ENCODE data around the gene KIF26A.
"Not testable (repeated sequence)": the region's sequence is repeated elsewhere in the genome, so short reads cannot be mapped to it uniquely, and the experiment has no call there.

Gene KIF26A

GRCh38 chr14:104201496-104201895, 63.1 kb downstream of the KIF26A start:
- in situ Hi-C loops (cut with HindIII; ENCODE audit: low sequenced_read_pairs) = no loop called here

DNA sequence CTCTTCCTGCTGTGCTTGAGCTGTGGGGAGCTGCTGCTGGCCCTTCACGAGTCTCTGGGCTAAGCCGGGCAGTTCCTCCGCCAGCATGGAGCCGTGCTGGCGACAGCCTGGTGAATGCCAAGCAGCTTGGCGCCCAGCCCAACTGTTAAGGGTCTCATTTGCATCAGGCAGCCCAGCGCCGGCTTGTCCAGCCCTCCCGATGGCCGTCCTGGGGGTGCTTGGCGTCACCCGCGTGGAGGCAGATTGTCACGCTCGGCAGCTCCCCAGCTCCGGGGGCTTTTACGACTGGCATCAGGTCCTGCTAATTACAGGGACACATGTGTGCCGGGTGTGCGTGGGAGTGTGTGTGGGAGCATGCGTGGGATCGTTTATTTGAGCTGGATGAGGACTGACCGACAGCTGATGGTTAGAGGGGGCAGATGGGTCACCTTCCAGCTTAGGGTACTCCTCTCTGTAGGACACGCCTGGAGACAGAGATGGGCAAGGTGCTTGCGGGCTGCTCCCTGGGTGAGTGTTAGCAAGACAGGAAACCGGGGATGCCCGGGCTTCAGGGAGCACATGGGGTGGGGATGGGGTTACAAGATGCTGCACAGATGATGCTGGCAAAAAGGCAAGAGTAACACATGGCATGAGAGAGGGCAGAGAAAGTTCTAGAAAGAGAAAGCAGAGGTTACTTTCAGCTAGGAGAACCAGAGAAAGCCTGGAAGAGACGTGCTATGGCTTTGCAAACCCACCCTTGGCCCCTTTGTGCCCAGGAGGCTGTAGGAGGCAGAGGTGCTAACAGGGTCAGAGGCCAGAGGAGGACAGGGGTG, 64.1 kb downstream of the KIF26A start:
- in situ Hi-C loops (cut with HindIII; ENCODE audit: low sequenced_read_pairs) = no loop called here

- in situ Hi-C loops (cut with HindIII; ENCODE audit: low sequenced_read_pairs) = no loop called here
Measured at GRCh38 chr14:104203071-104203425, 64.7 kb downstream of the KIF26A start.

DNA sequence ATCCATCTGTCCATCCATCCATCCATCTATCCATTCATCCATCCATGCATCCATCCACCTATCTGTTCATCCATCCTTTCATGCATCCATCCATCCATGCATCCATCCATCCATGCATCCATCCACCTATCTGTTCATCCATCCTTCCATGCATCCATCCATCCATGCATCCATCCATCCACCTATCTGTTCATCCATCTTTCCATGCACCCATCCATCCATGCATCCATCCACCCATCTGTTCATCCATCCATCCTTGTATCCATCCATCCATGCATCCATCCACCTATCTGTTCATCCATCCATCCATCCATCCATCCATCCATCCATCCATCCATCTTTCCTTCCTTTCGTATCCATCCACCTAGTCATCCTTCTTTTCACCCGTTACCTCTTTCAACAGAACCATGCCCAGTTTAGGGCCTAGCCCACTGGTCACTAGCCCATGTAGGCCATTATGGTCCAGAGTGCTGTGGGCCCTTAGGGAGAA, 66.3 kb downstream of the KIF26A start:
- in situ Hi-C loops (cut with HindIII; ENCODE audit: low sequenced_read_pairs) = no loop called here

GRCh38 chr14:104205781-104206180, 67.4 kb downstream of the KIF26A start:
- in situ Hi-C loops (cut with HindIII; ENCODE audit: low sequenced_read_pairs) = no loop called here

DNA sequence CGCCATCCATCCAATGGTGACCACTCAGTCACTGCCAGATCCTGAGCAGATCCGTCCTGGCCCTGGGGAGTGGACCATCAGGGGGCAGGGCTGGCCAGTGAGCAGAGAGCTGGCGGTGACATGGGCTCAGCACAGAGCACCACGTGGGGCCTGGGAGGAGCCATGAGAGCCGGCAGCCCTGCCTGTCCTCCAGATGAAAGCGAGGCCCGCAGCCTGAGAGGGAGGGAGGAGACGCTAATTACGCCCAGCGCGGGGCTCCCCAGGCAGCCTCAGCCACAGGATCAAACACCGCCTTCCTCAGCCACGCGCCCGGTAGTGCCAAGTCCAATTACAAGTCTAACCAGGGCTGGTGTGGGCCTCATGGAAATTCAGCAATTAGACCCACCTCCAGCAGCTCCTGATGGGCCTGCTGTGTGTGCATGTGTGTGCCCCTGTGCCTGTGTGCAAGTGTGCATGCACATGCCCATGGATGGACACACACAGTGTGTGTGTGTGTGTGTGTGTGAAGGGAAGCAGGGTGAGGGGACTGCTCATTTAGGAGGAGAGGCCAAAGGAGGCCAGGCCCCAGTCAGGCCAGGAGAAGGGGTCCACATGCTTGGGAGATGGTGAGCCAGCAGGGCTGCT, 68.0 kb downstream of the KIF26A start:
- in situ Hi-C loops (cut with HindIII; ENCODE audit: low sequenced_read_pairs) = no loop called here

GRCh38 chr14:104207142-104208014, 69.0 kb downstream of the KIF26A start:
- in situ Hi-C loops (cut with HindIII; ENCODE audit: low sequenced_read_pairs) = no loop called here

DNA sequence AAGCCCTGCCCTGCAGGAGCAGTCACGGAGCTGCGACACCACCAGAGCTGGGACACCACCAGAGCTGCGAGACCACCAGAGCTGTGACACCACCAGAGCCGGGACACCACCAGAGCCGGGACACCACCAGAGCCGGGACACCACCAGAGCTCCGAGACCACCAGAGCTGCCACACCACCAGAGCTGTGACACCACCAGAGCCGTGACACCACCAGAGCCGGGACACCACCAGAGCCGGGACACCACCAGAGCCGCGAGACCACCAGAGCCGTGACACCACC, 69.6 kb downstream of the KIF26A start:
- in situ Hi-C loops (cut with HindIII; ENCODE audit: low sequenced_read_pairs) = not testable (repeated sequence)

DNA sequence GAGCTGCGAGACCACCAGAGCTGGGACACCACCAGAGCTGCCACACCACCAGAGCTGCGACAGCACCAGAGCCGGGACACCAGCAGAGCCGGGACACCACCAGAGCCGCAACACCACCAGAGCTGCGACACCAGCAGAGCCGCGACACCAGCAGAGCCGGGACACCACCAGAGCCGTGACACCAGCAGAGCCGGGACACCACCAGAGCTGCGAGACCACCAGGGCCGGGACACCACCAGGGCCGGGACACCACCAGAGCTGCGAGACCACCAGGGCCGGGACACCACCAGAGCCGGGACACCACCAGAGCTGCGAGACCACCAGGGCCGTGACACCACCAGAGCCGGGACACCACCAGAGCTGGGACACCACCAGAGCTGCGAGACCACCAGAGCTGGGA, 69.9 kb downstream of the KIF26A start:
- in situ Hi-C loops (cut with HindIII; ENCODE audit: low sequenced_read_pairs) = not testable (repeated sequence)

- in situ Hi-C loops (cut with HindIII; ENCODE audit: low sequenced_read_pairs) = not testable (repeated sequence)
Measured at GRCh38 chr14:104209071-104209470, 70.7 kb downstream of the KIF26A start.

DNA sequence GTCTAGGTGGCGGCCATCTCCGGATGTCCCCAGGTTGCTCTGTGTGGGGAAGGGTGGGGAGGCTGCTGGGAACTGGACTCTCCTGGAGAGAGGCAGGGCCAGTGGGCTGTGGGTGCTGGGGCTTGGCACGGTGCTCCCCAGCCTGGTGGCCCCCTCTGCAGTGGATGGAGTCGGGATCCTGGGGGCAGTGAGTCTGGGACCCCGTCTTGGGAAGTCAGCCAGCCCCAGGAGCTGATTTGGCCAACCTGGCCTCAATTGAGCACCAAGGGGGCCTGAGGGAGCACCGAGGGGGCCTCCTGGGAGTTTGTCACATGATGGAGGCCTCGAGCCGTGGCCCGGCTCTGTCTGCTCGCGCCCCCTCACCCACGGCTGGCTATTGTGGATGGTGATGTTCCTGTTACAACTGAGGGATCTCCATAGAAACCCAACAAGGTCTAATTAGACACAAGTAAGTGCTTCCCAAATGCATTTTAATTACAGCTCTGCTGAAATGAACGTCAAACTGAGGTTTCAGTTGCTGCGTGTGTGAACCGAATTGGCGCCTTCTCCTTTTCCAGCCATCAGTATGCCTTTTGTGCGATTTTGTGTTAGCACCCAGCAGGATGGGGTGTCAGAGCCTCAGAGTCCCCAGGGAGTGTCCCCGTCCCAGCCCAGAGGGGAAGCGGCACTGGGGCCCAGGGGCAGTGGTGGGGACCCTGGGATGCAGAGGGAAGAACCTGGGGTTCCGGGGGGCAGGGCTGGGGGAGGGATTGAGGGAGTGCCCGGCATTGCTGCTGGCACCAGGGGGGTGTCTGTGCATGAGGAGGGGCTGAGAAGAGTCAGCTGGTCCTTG, 71.8 kb downstream of the KIF26A start:
- in situ Hi-C loops (cut with HindIII; ENCODE audit: low sequenced_read_pairs) = no loop called here

DNA sequence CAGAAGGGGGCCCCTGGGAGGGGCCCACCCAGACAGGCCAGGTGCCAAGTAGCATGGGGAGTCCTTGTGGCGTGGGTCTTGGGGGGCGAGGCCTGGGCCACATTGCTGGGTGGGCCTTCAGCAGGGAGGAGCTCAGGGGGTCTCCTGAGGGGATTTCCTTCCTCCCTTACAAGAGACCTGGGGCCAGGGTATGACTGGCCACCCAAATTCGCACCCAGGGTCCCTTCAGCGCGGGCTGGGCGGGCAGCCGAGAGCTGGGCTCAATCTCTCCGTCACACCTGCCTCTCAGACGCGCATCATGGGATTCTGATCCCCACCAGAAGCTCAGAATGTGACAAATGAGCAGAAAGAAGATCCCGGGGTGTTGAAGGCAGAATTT, 72.4 kb downstream of the KIF26A start:
- in situ Hi-C loops (cut with HindIII; ENCODE audit: low sequenced_read_pairs) = no loop called here

GRCh38 chr14:104211215-104211614, 72.8 kb downstream of the KIF26A start:
- in situ Hi-C loops (cut with HindIII; ENCODE audit: low sequenced_read_pairs) = no loop called here

GRCh38 chr14:104211741-104212140, 73.4 kb downstream of the KIF26A start:
- in situ Hi-C loops (cut with HindIII; ENCODE audit: low sequenced_read_pairs) = no loop called here

DNA sequence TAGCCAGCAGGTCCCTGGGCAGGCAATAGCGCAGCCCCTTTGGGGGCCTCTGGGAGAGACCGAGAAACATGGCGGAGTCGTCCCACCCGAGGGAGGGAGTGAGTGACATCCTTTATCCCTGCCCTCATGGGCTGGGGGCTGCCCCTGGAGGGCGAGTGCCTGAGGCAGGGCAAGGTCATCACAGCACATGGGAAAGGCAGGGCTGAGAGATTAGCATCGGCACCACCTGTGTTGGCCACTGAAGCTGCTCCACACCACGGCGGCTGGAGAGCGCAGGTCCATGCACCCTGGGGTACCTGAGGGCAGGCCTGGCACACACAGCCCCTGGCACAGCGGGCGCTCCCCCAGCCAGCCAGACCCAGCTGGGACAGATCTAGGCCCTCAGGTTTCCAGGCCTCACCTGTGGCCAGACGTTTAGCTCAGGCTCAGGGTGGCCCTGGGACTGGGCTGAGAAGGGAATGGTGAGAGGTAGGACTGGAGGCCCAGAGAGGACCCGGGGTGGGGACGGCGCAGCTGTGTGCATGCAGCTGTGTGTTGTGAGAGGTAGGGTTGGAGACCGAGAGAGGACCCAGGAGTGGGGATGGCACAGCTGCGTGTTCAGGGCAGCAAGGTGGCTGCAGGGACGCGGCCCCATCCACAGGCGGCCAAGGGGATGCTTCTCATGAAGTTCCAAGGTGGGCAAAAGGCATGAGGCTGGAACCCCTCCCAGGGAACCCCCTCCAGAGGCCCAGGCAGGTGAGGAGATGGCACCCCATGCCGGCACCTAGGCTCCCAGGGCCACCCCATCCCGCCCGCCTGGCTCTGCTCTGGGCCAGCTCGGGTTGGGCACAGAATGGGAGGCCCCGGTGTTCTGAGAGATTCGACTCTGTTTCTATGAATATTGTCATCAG, 74.1 kb downstream of the KIF26A start:
- in situ Hi-C loops (cut with HindIII; ENCODE audit: low sequenced_read_pairs) = no loop called here

- in situ Hi-C loops (cut with HindIII; ENCODE audit: low sequenced_read_pairs) = no loop called here
Measured at GRCh38 chr14:104213301-104214034, 75.1 kb downstream of the KIF26A start.

DNA sequence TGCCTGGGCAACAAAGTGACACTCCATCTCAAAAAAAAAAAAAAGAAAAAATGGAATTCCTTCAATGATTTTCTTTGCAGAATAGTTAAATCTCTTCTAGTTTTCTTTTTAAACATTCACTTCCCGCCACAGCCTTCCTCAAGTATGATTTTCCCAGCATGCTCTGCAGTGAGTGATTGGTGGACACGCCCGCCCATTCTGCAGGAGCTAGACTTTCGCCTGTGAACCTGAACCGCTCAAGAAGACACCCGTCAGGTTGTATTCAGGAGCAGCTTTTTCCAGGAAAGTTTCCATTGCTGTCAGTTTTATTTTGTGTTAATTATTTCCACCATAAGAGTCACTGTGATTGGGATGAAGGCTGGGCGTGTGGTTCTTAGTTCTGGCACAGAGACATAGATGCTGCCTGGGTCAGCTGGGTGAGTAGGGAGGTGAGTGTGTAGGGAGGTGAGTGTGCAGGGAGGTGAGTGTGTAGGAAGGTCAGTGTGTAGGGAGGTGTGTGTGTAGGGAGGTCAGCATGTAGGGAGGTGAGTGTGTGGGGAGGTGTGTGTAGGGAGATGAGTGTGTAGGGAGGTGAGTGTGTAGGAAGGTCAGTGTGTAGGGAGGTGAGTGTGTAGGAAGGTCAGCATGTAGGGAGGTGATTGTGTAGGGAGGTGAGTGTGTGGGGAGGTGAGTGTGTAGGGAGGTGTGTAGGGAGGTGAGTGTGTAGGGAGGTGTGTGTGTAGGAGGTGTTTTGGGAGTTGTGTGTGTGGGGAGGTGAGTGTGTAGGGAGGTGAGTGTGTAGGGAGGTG, 76.2 kb downstream of the KIF26A start:
- in situ Hi-C loops (cut with HindIII; ENCODE audit: low sequenced_read_pairs) = no loop called here

DNA sequence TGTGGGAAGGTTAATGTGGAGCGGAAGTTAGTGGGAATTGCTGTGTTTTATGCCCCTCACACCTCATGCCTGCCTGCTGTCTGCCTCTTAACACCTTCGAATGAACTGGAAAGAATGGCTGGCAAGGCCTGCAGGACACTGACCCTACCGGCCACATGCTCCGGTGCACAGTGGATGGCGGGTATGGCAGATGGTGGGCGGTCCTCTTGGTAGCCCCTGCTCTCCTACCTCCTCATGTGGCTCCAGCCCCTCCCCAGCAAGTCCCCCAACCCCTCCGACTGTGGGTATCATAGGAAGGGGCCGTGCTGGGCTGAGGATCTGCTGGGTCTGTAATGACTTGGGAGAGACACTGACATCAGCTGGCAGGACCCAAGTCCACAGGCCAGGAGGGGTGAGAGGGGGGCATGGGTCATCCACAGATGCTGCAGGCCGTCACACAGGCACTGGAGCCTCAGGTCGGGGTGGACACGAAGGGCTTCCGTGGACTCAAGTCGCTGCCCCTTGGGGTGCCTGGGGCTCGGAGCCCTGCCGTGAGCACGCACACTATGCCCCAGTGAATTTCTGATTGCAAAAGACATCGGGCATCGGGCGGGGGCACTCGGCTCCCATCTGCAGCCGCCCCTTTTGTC, 77.4 kb downstream of the KIF26A start:
- in situ Hi-C loops (cut with HindIII; ENCODE audit: low sequenced_read_pairs) = no loop called here
